Gastrocnemius medialis (tissue), 4 donors: Measurements from ENCODE around the gene TMEM45B.
"Not testable (repeated sequence)": the region's sequence is repeated elsewhere in the genome, so short reads cannot be mapped to it uniquely, and the experiment has no call there.

Source experiments
- CTCF ChIP-seq, 5 experiments: fragments of 450-650 bp in 3 of 5; fragments of 200-600 bp in 2 of 5; sonication (generic) in 2 of 5; IDR thresholded peaks in 4 of 5; conservative IDR thresholded peaks in 1 of 5; 1 replicate in 4 of 5; 2 replicates in 1 of 5; pipeline ENCODE4 v1.5.1; 2016 to 2019; ENCODE audit warnings: antibody characterized with exemption in 5 of 5, mild to moderate bottlenecking in 3 of 5, moderate library complexity in 3 of 5
- POLR2A ChIP-seq, 2 donors: fragments of 450-650 bp; IDR thresholded peaks; one replicate each; pipeline ENCODE4 v1.6.1; 2017; ENCODE audit warnings: antibody characterized with exemption in 2 of 2, mild to moderate bottlenecking in 2 of 2, moderate library complexity in 2 of 2

DNA sequence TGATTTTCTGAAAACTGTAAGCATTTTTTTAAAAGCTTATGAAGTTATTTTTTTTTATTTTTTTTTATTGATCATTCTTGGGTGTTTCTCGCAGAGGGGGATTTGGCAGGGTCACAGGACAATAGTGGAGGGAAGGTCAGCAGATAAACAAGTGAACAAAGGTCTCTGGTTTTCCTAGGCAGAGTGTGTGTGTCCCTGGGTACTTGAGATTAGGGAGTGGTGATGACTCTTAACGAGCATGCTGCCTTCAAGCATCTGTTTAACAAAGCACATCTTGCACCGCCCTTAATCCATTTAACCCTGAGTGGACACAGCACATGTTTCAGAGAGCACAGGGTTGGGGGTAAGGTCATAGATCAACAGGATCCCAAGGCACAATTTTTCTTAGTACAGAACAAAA lies 31.7 kb downstream of the TMEM45B start:
- TF ChIP-seq CTCF (IDR thresholded peaks at IDR 0.05 in 4 of 5, conservative IDR thresholded peaks at IDR 0.05 in 1 of 5); POLR2A (IDR thresholded peaks at IDR 0.05): not testable (repeated sequence)
